GM12874 (cell line): Measurements from ENCODE around the gene COQ4.

Experiments used
- CTCF ChIP-seq: IDR thresholded peaks from 2 replicates; pipeline ENCODE4 v1.5.1; 2011; ENCODE audit warnings: low read depth, mild to moderate bottlenecking, control low read depth, low read length, moderate library complexity; ENCODE audit not compliant: insufficient read depth

COQ4 gene

GRCh38 chr9:128322404-128323211 lies at the start of gene COQ4, which contains the start of gene TRUB2:
Gene COQ4 (plus strand): TSS chr9:128322839. CDS start chr9:128322859, 20 bp downstream.
Gene TRUB2 (minus strand): TSS chr9:128322447. CDS start chr9:128322408, 39 bp downstream.
- no peak for TF ChIP-seq CTCF

DNA sequence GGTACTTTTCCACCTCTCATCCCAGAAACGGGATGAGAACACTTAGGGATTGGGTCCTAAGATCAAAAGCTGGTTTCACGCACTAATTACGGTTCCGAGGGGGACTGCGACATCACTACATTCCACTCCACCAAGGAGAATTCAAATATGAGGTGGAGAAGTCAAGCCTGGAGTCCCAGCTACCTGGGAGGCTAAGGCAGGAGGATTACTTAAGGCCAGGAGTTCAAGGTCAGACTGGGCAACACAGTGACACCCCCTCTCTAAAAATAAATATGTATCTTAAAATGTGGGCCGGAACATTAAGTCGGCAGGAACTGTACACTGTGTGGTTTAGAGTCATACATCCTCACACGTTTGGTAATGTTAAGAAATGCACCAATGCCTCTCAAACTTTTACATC lies 48.4 kb upstream of the COQ4 start:
- no peak for TF ChIP-seq CTCF

GRCh38 chr9:128275198-128276007 lies 47.2 kb upstream of the COQ4 start, which contains the start of gene GOLGA2:
Gene GOLGA2 (minus strand): TSS chr9:128276007. CDS start chr9:128275976, 31 bp downstream.
- TF ChIP-seq CTCF = no peak

- no peak for TF ChIP-seq CTCF
These were observed 46.5 kb upstream of the COQ4 start, which contains the start of gene SWI5 for GRCh38 chr9:128276008-128276573. Gene SWI5 (plus strand): TSS chr9:128276276.

DNA sequence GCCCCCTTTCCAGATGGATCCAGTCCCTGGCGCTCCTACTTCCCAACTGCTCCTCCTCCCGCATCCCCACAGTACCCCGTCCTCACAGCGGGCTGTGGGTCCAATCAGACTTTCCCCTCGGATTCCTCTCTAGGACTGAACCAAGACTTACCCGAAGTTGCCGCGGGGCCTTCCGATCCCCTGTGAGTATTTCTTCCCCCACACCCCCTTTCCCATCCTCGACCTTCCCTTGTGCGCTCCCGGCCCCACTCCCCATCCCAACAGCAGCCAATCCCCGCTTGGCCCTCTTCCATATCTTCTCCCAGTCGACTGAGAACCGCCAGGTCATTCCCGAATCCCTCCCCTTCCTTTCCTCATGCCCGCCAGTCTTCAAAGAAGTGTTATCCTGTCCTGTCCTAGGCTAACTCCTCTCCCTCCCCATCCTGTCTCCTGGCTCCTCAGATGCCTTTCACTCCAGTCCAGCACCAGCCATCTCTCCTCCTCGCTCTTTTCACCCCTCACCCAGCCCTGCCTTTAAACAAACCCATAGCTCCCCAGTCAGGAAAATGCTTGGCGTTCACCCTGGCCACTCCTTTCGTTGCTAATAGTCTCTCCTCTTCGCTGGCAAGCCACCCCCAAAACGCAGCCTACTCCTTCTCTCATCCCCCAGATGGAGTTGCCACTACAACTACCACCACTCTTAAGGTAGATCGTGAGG lies 45.9 kb upstream of the COQ4 start:
- TF ChIP-seq CTCF = no peak

DNA sequence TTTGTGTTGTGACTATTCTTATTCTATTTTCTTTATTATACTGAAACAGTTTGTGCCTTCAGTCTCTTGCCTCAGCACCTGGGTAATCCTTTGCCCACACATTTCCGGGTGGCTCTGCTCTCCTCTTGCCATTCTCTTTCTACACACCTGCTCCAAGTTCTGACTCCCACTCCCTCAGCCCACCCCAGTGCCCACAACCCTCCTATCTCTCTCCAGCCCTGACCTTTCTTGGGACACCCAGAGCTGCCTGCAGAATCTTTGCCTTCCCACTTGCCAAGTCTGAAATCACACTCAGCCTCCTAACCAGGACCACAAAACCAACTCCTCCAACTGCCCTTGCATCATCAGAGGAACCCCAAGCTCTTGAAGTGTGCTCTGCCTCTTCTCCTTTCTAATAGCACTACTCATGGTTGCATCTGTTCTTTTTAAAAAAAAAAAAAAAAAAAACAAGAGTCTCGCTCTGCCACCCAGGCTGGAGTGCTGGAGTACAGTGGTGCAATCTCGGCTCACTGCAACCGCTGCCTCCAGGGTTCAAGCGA lies 42.5 kb upstream of the COQ4 start:
- TF ChIP-seq CTCF = no peak

GRCh38 chr9:128282500-128282899 lies 40.1 kb upstream of the COQ4 start:
- TF ChIP-seq CTCF = no peak
